Cardiac fibroblast (primary cell): ENCODE measurements around the gene EXOSC7.
"Not testable (repeated sequence)": the region's sequence is repeated elsewhere in the genome, so short reads cannot be mapped to it uniquely, and the experiment has no call there.

ENCODE experiments used
- DNase-seq, 2 donors: peaks; one replicate each; pipeline versions ENCODE4 v3.0.0 to v3.0.0-alpha.2; 2010; ENCODE audit warnings: low read depth in 2 of 2
- H3K4me3 ChIP-seq, 2 donors: replicated peaks in 1 of 2; 1 replicate in 1 of 2; 2 replicates in 1 of 2; pipeline ENCODE4 v1.5.1; 2011; ENCODE audit warnings: low read depth in 2 of 2, low read length in 2 of 2, mild to moderate bottlenecking in 2 of 2, moderate library complexity in 1 of 2
- TF ChIP-seq, protein P1 (sequence below): IDR thresholded peaks from one replicate; pipeline ENCODE4 v1.5.1; 2011; ENCODE audit warnings: low read depth, mild to moderate bottlenecking, low read length, inconsistent platforms

The EXOSC7 gene

DNA sequence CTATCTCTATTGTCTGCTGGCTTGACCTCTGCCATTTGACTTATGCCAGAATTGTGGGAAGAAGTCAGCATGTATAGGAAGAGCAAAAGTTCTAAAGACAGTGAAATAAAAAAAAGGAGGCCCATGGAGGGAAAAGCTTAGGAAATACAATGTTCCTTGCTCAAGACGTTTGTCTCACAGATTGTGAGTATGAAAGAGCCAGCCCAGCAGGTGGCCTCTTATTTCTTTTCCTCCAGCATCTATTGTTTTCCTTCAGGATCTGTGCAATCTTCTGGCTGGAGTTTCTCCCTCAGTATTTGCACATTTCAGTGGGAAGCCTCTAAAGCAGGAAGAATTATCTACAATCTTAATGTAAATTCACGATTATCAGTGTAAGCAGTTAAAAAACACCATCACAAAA is 43.8 kb upstream of the EXOSC7 start:
- TF ChIP-seq, protein P1, sequence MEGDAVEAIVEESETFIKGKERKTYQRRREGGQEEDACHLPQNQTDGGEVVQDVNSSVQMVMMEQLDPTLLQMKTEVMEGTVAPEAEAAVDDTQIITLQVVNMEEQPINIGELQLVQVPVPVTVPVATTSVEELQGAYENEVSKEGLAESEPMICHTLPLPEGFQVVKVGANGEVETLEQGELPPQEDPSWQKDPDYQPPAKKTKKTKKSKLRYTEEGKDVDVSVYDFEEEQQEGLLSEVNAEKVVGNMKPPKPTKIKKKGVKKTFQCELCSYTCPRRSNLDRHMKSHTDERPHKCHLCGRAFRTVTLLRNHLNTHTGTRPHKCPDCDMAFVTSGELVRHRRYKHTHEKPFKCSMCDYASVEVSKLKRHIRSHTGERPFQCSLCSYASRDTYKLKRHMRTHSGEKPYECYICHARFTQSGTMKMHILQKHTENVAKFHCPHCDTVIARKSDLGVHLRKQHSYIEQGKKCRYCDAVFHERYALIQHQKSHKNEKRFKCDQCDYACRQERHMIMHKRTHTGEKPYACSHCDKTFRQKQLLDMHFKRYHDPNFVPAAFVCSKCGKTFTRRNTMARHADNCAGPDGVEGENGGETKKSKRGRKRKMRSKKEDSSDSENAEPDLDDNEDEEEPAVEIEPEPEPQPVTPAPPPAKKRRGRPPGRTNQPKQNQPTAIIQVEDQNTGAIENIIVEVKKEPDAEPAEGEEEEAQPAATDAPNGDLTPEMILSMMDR, result no peak
- no peak for DNase-seq
- no peak overlapping the region for H3K4me3 ChIP-seq

DNA sequence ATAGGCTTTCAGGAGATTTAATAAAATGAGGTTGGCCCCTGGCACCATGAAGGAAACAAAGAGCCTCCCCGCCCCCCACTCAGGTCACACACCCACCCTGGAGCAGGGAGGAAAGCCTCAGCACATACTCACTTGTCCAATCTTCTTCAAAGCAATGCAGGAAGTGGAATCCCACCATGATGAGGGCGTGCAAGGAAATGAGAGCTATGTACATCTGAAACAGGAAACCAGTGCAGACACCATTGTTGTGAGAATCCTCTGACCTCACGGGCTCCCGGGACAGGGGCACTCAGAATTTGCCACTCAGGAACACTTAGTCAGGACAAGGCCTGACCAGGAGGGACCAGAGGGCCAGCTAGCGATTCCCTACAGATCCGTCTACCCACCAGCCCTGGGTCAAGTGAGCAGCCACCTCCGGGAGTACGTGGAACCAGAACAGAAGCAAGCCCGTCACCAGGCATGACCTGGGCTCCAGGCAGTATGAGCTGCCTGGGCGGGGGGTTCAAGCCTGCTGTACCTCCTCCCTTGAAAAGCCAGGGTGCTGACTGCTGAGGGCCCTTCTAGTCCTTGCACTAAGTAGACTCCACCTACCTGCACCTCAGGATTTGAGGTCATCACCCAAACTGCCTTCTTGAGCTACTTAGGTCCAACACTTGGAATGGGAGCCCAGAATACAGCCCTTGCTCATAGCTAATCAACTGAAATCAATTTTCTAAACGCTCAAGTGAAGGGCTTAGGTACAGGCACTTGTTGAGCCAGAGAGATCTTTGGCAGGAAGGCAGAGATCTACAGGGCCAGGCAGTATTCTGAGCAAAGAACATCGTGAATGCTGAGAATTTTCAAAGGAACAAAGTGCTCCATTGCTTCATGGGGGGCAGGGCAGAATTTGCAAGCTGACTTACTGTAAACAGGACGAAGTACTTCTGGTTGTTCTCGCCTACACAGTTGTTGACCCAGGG is 42.8 kb upstream of the EXOSC7 start:
- DNase-seq, result no peak
- H3K4me3 ChIP-seq, result no peak overlapping the region
- TF ChIP-seq, protein P1, result no peak

DNA sequence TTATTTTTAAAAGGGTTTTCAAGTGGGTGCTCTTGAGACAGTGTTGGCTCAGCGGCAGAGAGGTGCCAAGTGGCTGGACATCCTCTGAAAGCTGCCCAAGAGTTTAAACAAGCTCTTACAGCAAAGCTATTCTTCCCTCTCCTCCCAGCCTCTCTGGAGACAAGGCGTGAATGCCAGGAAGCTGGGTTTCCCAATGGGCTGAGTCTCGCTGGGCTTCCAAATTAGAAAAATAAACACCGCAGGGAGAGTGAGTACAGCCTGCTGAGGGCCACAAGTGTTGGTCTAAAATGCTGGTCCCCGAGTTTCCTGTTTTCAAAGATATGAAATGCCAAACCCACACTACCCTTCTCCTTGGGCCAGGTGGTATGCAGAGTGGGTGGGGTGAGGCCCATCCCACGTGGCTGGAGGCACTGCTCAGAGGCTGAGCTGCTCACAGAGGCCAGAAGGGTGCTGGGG is 36.4 kb upstream of the EXOSC7 start:
- peak; percentile 37 to 41 for DNase-seq
- TF ChIP-seq, protein P1, result no peak
- no peak overlapping the region for H3K4me3 ChIP-seq

DNA sequence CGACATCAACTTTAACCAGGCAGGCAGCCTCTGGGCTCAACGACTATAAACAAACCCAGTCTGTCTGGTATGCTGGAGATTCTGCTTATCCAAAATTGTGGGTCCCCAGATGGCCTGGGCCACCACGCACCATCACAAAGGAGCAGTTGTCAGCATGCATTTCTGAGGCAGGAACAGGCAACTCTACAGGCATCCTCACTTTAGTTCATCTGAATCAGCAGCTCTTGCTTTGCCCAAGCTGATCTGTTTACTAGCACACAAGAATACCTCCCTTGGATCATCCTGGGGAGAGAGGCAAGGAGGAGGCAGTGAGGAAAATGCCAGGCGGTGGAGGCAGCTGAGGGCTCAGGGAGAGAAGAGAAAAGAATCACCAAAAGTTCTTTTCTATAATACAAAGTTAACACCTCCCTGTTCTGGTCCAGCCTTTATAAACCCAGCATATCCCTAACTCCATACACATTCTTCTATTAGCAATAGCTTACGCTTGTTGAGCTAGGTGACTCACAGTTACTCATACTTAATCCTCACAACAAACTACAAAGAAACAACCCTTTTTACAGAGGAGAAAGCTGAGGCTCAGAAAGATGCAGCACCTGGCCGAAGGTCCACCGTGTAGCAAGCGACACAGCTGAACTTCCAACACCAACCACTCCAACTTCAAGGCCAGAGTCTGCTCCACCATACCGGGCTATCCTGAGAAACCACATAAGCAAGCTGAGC is 33.7 kb upstream of the EXOSC7 start:
- no peak overlapping the region for H3K4me3 ChIP-seq
- TF ChIP-seq, protein P1, result no peak
- peak in 1 of 2 donors; percentile 72 for DNase-seq

DNA sequence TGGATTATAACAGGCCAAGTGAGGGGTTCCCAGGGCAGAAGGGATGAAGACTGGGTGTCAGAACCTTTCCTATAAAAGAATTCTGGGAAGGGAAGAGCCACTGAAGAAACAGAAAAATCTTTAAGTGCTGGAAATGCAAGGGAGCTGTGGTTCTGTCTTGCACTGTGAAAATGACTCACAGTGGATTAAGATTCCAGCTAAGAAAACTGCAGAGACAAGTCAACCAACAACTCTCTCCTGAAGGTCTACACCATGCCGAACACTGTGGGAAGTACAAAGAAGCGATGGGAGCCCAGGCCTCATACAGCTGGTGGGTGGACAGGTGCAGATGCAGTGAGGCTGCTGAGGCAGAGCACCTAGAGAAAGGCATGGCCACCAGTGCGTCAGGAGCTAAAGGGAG is 27.8 kb upstream of the EXOSC7 start:
- TF ChIP-seq, protein P1, result no peak
- DNase-seq, result no peak
- no peak overlapping the region for H3K4me3 ChIP-seq

DNA sequence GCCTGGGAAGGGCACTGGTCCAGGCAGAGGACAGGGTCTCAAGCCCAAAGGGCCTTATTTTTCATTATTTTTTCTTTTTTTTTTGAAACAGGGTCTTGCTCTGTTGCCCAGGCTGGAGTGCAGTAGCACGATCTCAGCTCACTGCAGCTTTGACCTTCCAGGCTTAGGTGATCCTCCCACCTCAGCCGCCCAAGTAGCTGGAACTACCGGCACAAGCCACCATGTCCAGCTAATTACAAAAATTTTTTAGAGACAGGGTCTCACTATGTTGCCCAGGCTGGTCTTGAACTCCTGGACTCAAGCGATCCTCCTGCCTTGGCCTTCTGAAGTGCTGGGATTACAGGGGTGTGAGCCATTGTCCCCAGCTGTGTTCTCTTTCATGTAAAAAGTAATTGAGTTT is 26.3 kb upstream of the EXOSC7 start:
- not testable (repeated sequence) for H3K4me3 ChIP-seq, DNase-seq

DNA sequence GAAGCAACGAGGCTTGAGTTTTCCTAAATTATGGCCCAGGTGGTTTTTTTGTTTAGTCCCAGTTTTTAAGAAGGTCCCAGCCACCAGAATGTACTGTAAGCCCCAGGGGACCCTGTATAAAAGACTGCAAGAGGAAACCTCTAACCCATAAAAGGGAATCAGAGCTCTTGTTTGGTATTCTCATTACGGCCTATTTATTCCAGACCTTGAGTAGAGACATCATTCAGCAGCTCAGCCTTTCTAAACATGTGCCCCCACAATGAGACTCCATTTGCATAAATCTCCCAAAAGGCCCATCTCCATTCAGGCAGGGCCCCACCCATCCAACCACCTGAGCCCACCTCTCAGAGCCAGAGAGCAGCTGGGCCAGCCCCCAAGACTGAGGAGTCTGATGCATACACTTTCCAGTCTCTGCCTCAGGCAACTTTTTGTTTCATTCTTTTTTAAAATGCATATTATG is 25.7 kb upstream of the EXOSC7 start:
- no peak overlapping the region for H3K4me3 ChIP-seq
- DNase-seq, result no peak
- TF ChIP-seq, protein P1, result no peak
